Ecto neural progenitor cell (in vitro differentiated cells): ENCODE data around the gene WDR27.
"Not testable (repeated sequence)": the region's sequence is repeated elsewhere in the genome, so short reads cannot be mapped to it uniquely, and the experiment has no call there.

Experiments
- DNase-seq: peaks from one replicate; pipeline ENCODE4 v3.0.0-alpha.2; 2018; ENCODE audit warnings: low spot score

WDR27 gene

GRCh38 chr6:169474362-169474761, 227.5 kb downstream of the WDR27 start:
- no peak for DNase-seq

DNA sequence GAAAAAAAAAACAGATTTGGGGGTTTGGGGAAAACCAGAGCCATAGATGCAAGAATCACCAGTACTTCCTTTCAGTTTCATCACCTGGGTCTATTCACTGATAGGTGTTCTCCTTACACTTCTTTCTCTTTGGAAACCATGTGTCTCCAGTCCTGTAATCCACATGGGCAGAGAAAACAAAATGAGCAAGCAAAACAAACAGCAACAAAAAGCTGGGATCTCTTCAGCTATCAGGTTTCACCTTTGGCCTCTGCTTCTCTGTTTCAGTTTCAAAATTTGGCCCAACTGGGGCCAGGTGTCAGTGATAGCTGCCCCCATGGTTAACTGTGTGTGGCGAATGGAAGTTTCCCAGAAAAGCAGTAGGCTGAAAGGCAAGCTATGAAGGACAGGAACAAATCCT, 228.2 kb downstream of the WDR27 start:
- no peak for DNase-seq

- DNase-seq: no peak
Observed at GRCh38 chr6:169472786-169473416, 228.9 kb downstream of the WDR27 start.

DNA sequence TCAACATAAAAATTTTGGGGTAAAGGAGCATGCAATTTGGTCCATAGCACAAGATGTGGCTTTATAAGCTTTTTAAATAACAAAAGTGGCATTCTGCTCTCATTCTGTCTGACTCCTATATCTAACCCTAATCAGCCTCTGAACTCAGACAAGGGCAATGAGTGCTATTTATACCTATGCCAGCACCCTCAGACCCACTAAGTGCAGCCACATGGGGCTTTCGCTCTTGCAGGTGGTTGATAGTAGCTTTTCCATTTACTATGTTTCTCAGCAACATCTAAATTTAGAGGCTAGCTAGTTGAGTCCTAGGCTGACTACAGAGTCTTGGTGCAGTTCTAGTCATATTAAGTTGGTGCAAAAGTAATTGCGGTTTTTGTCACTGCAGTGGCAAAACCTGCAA, 231.0 kb downstream of the WDR27 start:
- DNase-seq: no peak

DNA sequence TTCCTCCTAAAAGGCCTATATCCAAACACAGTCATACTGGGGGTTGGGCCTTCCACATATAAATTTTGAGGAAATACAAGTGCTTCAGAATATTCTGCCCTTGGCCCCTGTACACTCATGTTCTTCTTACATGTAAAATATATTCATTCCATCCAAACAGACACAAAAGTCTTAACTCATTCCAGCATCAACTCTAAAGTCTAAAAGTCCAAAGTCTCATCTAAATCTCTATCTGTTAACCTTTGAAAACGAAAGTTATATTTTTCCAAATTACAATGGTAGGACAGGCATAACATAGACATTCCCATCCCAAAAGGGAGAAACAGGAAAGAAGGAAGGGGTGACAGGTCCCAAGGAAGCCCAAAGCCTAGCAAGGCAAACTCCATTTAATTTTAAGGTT, 232.8 kb downstream of the WDR27 start:
- no peak for DNase-seq

DNA sequence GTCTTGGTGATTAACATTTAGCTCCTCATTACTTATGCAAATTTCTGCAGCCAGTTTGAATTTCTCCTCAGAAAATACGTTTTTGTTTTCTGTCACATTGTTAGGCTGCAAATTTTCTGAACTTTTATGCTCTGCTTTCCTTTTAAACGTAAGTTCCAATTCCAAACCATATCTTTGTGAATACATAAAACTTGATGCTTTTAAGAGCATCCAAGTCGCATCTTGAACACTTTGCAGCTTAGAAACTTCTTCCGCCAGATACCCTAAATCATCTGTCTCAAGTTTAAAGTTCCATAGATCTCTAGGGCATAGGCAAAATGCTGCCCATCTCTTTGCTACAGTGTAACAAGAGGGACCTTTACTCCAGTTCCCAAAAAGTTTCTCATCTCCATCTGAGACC, 234.1 kb downstream of the WDR27 start:
- not testable (repeated sequence) for DNase-seq

DNA sequence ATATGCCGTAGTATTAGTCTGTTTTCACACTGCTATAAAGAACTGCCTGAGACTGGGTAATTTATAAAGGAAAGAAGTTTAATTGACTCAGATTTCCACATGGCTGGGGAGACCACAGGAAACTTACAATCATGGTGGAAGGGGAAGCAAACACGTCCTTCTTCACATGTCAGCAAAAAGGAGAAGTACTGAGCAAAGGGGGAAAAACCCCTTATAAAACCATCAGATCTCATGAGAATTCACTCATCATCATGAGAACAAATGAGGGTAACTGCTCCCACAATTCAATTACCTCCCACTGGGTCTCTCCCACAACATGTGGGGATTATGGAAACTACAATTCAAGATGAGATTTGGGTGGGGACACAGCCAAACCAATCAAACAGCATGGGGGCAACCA, 235.6 kb downstream of the WDR27 start:
- not testable (repeated sequence) for DNase-seq

DNA sequence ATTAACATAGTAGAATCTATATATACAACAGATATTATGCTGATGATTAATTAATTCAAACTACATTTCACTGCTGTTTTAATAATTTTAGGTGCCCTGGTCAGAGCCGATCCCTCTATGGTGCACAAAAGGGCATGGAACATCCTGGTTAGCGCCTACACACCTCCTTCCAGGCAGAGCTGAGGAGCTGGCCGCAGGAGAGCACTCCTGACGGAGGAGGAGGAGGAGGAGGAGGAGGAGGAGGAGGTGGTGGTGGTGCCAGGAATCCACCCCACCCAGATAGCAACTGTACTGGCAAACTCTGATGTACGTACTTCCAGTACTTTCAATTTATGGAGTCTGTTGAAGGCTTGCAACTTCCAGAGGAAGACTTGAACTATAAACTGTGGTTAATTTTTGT, 244.1 kb downstream of the WDR27 start:
- DNase-seq: no peak

GRCh38 chr6:169456840-169457239, 245.0 kb downstream of the WDR27 start:
- DNase-seq: no peak

- no peak for DNase-seq
Observed at GRCh38 chr6:169455470-169455869, 246.4 kb downstream of the WDR27 start.

DNA sequence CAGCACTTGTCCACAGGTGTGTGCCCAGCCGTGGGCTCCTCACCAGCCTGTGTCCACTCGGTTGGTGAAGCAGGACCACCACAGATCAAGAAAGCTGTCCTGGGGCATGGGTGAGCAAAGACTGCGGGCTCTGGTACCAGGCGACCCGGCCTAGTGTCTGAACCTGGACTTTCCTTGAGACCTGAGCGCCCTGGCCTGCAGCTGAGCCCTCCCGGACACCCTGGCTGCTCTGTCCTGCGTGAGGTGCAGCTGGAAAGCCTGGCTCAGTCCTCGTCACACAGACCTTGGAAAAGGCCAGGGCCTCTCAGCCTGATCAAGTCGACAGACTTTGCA, 247.0 kb downstream of the WDR27 start:
- no peak for DNase-seq

GRCh38 chr6:169454204-169454871, 247.5 kb downstream of the WDR27 start:
- no peak for DNase-seq

GRCh38 chr6:169452869-169453620, 248.8 kb downstream of the WDR27 start:
- DNase-seq: no peak

GRCh38 chr6:169452117-169452868, 249.5 kb downstream of the WDR27 start:
- no peak for DNase-seq

DNA sequence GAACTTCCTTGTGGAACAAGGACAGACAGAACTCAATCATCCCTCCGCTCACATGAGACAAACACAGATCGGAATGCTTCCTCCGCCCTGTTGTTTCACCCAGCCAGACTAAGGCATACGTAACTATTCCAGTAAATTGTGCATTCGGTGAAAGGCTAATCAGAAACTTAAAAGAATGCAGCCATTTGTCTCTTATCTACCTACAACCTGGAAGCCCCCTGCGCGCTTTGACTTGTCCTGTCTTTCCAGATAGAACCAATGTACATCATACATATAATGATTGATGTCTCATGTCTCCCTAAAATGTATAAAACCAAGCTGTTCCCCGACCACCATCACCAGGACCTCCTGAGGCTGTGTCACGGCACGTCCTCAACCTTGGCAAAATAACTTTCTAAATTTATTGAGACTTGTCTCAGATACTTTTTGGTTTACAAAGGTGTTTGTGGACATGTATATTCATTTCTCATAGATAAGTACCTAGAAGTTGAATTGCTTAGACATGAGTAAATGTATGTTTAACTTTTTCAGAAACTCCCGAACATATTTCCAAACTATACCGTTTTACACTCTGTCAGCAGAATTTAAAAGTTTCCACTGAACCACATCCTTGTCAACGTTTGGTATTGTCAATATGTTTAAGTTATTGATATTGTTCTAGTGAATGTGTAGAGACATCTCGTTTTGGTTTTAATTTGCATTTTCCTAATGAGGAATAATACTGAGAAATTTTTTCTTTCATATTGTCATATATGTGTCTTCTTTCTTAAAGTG, 250.6 kb downstream of the WDR27 start:
- no peak for DNase-seq

GRCh38 chr6:169450097-169450496, 251.7 kb downstream of the WDR27 start:
- DNase-seq: no peak

DNA sequence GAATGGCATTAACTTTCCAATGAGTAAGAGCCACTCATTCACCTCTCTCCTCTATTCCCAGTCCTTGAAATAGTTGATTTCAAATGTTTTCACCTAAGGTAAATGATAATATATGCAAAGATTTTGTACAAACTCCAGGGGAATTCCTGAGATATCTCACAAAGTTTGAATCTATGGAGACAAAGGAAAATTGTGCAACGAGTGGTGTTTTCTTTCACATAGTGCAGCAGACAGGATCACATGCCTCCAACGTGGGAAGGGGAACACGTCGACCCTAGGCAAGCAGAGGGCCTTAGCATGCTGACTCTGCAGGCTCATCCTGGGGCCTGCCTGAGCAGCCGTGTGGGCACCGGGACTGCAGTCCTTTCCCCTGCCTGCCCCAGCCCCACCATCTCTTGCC, 252.6 kb downstream of the WDR27 start:
- no peak for DNase-seq

DNA sequence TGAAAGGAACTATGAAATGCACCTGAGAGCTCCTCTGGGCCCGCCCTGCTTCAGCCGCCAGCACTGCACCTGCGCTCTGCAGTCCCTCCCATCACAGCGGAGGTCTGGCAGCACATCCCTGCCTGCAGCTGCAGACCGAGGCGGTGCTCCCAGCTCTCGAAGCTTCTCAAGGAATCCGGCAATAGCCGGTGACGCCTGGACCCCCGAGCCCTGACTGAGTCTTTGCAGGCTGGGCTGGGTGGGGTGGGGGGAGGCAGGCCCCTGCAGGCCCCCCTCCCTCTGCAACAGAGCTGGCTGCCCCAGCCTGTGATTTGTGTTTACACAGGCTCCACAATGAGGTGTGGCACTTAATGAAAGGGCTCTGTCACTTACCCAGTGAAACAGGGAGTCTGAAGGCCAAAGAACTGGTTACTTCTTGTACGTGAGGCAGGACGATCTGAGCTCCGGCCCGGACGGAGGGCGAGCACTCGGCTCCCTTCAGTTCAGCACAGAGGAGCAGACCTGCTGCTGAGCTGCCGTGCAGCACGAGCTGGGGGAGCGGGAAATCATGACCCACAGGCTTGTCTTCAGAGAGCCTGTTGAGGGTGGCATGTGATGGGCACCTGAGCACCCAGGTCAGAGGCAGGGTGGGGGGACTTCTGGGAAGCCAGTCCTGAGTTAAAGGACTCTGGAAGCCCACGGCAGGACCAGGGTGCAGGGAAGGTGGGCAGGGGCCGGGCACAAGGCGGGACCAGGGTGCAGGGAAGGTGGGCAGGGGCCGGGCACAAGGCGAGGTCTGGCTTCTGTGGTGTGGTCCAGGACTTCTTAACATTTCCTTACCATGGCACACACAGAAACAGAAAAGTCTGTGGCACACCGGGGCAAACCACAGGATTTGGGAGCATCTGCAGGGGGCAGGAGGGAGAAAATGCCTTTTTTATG, 255.9 kb downstream of the WDR27 start:
- no peak for DNase-seq

GRCh38 chr6:169445227-169445626, 256.6 kb downstream of the WDR27 start:
- DNase-seq: no peak

- DNase-seq: no peak
Observed at GRCh38 chr6:169441292-169441691, 260.5 kb downstream of the WDR27 start.

DNA sequence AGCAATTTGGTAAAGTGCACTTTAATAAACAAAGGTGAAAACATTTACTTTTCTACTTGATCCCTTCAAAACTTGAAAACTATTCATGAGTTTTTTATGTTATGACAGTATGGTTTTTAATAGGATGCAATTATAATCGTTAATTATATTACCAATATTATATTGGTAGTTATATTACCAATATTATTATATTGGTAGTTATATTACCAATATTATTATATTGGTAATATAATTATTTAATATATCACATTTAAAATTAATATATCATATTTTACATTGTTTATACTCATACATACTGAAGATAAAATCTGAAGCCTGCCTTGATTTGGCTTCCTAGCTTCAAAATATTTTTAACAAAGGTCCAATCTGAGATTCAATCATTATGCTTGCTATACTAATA, 262.1 kb downstream of the WDR27 start:
- DNase-seq: no peak
